ENCODE data around the gene EXOC5. TPM values are rescaled to one million over a fixed set of nuclear protein-coding genes. Genes with fewer than 3 reads are reported as not detected.

EXOC5 gene
- polyA plus RNA-seq, 1 donor (not counting 4 experiments of a cell fraction or from before 2014, with no cell fraction given) = 48.2 TPM

DNA sequence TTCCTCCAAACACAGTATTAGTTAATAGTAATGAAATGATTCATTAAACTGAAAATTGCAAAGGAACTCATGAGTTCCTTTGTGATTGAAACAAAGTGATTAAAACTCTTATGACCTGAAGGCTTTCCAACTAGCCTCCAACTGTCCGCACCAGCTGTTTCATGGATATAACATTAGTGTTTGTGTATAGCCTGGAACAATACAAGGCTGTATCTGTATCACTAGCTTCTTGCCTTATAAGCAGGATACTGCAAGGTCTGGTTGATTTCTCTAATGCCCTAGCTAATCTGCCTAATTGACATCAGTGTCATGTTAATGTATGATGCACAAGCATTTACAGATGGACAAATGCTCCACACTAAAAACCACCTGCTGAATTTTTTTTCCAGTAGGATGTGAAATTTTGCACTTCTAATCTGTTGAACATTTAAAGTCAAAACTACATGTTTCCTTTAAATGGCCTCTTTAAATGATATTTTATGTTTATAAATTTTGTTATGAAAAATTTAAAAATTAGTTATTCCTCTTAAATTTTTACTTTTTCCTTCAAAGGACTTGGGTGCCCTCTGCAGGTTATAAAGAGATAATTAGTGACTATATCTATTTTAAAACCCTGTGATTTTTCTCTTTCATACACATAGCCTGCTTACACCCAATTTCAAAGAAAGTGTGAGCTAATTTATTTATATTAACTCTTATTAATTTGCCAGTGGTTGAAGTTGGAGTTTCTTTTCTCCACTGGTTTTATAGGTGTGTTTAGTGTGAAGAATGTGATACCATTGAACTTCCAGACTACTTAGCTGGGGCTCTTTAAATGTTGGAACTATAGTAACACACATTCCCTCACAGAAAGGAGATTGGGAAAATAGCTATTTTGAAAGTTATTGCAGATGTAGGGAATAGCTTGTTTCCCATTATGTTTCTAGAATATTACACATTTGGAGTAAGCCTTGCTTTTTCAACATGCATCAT, 25.4 kb upstream of the EXOC5 start:
- Histone ChIP-seq H3K4me1 (ENCODE audit: control insufficient read depth, extremely low read depth, insufficient read depth, low read length) (no peaks in the 10 kb centered on the region), H3K27ac (ENCODE audit: control insufficient read depth, insufficient read depth, low read length) (no peak overlapping the region), H3K9me3 (ENCODE audit: control insufficient read depth, low read depth, low read length) (no peaks in the 10 kb centered on the region), H3K9me1 (ENCODE audit: control insufficient read depth, extremely low read depth, insufficient read depth, low read length) (no peaks in the 10 kb centered on the region), H3K27me3 (ENCODE audit: control insufficient read depth, extremely low read depth, insufficient read depth, low read length) (no peaks in the 10 kb centered on the region), H3K36me3 (ENCODE audit: control insufficient read depth in 2 of 2, extremely low read depth in 1 of 2, insufficient read depth in 2 of 2, low read length in 2 of 2) (no peaks in the 10 kb centered on the region), H3K4me2 (ENCODE audit: control insufficient read depth, extremely low read depth, insufficient read depth, low read depth, low read length) (no peak overlapping the region), H3K4me3 (ENCODE audit: control insufficient read depth in 2 of 3, extremely low read depth in 1 of 3, insufficient read depth in 2 of 3, low read depth in 1 of 3, low read length in 3 of 3) (no peak overlapping the region), H4K20me1 (ENCODE audit: control insufficient read depth, extremely low read depth, insufficient read depth, low read length) (no peaks in the 10 kb centered on the region), H3K79me2 (ENCODE audit: control insufficient read depth, insufficient read depth, low read length) (no peaks in the 10 kb centered on the region), H3K9ac (ENCODE audit: control insufficient read depth, extremely low read depth, insufficient read depth, low read length) (no peak overlapping the region), H2AFZ (ENCODE audit: control insufficient read depth, low read length) (no peak overlapping the region)
- no peak for TF ChIP-seq EZH2 (IDR thresholded peaks at IDR 0.05; ENCODE audit: low read length)
- TF ChIP-seq, protein P1, sequence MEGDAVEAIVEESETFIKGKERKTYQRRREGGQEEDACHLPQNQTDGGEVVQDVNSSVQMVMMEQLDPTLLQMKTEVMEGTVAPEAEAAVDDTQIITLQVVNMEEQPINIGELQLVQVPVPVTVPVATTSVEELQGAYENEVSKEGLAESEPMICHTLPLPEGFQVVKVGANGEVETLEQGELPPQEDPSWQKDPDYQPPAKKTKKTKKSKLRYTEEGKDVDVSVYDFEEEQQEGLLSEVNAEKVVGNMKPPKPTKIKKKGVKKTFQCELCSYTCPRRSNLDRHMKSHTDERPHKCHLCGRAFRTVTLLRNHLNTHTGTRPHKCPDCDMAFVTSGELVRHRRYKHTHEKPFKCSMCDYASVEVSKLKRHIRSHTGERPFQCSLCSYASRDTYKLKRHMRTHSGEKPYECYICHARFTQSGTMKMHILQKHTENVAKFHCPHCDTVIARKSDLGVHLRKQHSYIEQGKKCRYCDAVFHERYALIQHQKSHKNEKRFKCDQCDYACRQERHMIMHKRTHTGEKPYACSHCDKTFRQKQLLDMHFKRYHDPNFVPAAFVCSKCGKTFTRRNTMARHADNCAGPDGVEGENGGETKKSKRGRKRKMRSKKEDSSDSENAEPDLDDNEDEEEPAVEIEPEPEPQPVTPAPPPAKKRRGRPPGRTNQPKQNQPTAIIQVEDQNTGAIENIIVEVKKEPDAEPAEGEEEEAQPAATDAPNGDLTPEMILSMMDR (optimal IDR thresholded peaks at IDR 0.05 in 1 of 3, IDR thresholded peaks at IDR 0.05 in 1 of 3, conservative IDR thresholded peaks at IDR 0.05 in 1 of 3; ENCODE audit: extremely low read depth in 1 of 3, insufficient read depth in 2 of 3, low read length in 3 of 3) = peak in 2 of 3 experiments; percentile 1 to 9
- FAIRE-seq (no peak), DNase-seq (ENCODE audit: low read depth, low spot score) (no peak)
- dilution Hi-C loops (cut with MboI; ENCODE audit: extremely low pct_ligation_motif_present, low sequenced_read_pairs) = no loop called here

GRCh38 chr14:57291692-57292647, 23.3 kb upstream of the EXOC5 start:
- no peak for FAIRE-seq
- dilution Hi-C loops (cut with MboI; ENCODE audit: extremely low pct_ligation_motif_present, low sequenced_read_pairs) = no loop called here

More at GRCh38 chr14:57291692-57292647, 23.3 kb upstream of the EXOC5 start:
- no peaks in the 10 kb centered on the region for H3K9me1 ChIP-seq (ENCODE audit: control insufficient read depth, extremely low read depth, insufficient read depth, low read length)
- no peaks in the 10 kb centered on the region for H3K79me2 ChIP-seq (ENCODE audit: control insufficient read depth, insufficient read depth, low read length)
- H3K4me3 ChIP-seq (ENCODE audit: control insufficient read depth in 2 of 3, extremely low read depth in 1 of 3, insufficient read depth in 2 of 3, low read depth in 1 of 3, low read length in 3 of 3) = no peak overlapping the region
- peaks cover 0 to 1% of the 10 kb centered on the region in 2 experiments for H3K36me3 ChIP-seq (ENCODE audit: control insufficient read depth in 2 of 2, extremely low read depth in 1 of 2, insufficient read depth in 2 of 2, low read length in 2 of 2)
- H3K4me2 ChIP-seq (ENCODE audit: control insufficient read depth, extremely low read depth, insufficient read depth, low read depth, low read length) = no peak overlapping the region
- no peaks in the 10 kb centered on the region for H4K20me1 ChIP-seq (ENCODE audit: control insufficient read depth, extremely low read depth, insufficient read depth, low read length)
- H2AFZ ChIP-seq (ENCODE audit: control insufficient read depth, low read length) = no peak overlapping the region
- TF ChIP-seq, protein P1 (optimal IDR thresholded peaks at IDR 0.05 in 1 of 3, IDR thresholded peaks at IDR 0.05 in 1 of 3, conservative IDR thresholded peaks at IDR 0.05 in 1 of 3; ENCODE audit: extremely low read depth in 1 of 3, insufficient read depth in 2 of 3, low read length in 3 of 3) = no peak
- TF ChIP-seq EZH2 (IDR thresholded peaks at IDR 0.05; ENCODE audit: low read length) = no peak
- no peak for DNase-seq (ENCODE audit: low read depth, low spot score)
- H3K27me3 ChIP-seq (ENCODE audit: control insufficient read depth, extremely low read depth, insufficient read depth, low read length) = no peaks in the 10 kb centered on the region
- no peak overlapping the region for H3K27ac ChIP-seq (ENCODE audit: control insufficient read depth, insufficient read depth, low read length)
- no peaks in the 10 kb centered on the region for H3K9me3 ChIP-seq (ENCODE audit: control insufficient read depth, low read depth, low read length)
- no peaks in the 10 kb centered on the region for H3K4me1 ChIP-seq (ENCODE audit: control insufficient read depth, extremely low read depth, insufficient read depth, low read length)
- H3K9ac ChIP-seq (ENCODE audit: control insufficient read depth, extremely low read depth, insufficient read depth, low read length) = no peak overlapping the region

All from keratinocyte (primary cell).